HG03469 (cell line): ENCODE measurements around the gene ZNF30.
"Not testable (repeated sequence)": the region's sequence is repeated elsewhere in the genome, so short reads cannot be mapped to it uniquely, and the experiment has no call there.

Experiments used
- ATAC-seq: cut with Tn5 transposase; IDR thresholded peaks from one replicate; pipeline ENCODE4 v1.9.1; 2021; ENCODE audit warnings: mild to moderate bottlenecking, moderate library complexity, moderate number of reproducible peaks; ENCODE audit not compliant: unreplicated experiment

Gene ZNF30

DNA sequence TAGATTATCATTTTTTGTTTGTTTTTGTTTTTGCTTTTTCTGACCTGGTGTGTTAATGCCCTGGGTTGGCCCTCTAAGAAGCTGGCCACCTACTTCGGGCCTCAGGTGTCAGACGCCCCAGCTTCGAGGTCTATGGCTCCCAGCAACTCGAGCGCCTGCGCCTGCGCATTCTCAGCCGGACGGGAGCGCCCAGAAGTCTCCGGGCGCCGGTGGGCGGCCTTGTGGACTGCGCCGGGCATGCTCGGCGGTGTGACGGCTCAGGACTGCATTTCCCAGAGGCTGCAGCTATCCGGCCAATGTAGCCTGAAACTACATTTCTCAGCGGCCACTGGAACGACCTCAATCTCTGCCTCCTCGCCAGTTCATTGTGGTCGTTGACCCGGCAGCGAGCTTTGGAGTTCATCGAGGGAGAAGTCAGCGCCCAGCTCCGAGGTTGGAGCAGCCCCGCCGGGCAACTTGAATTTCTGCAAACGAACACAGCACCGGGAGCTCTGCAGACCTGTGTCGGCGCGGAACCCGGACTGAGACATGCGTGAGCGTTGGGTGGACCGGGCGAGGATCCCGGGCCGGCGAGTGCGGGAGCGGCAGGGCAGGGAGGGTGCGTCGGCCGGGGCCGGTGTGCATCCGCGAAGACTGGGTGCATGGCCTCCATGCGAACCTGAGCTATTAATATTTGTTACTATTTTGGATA is at the start of gene ZNF30:
TSS of gene ZNF30 (plus strand) at position 219 of the 691 bp plus-strand sequence. CDS start 3,045 bp downstream, outside the sequence.
- ATAC-seq, result no peak

- ATAC-seq, result no peak
These were observed 47.1 kb upstream of the ZNF30 start for GRCh38 chr19:34879563-34879962.

DNA sequence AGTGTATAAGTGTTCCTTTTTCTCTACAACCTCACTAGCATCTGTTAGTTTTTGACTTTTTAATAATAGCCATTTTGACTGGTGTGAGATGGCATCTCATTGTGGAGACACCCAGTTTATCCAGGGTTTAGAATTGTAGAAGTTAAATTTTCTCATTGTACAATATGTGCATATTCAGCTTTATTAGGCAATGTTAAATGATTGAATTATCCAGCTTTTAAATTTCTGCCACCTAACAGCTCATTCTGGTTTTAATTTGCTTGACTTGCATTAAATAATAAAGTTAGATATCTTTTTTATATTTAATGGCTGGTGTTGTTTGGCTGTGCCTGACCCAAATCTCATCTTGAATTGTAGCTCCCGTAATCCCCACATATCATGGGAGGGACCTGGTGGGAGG is 46.7 kb upstream of the ZNF30 start:
- ATAC-seq, result no peak

- no peak for ATAC-seq
These were observed 44.7 kb upstream of the ZNF30 start for GRCh38 chr19:34881982-34882381.

DNA sequence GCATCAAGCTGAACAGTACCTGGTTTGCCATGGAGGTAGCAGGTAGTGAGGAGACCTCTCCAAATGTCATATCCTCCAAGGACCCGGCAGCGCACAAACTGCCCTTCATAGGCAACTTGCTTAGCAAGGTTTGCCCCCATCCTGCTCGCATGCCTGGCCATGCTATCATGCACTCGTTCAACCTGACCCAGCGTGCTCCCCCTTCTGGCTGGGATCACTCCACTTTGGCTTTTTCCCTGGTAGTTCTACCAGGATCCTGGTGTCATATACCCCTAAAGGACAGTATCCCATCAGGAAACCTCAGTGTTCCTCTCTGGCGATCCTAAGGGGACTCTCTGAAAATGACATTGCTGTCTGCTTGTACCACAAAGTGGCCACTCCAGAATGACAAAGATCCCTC is 38.6 kb upstream of the ZNF30 start:
- no peak for ATAC-seq

GRCh38 chr19:34900245-34900644 is 26.5 kb upstream of the ZNF30 start:
- ATAC-seq, result no peak

- no peak for ATAC-seq
These were observed 21.8 kb upstream of the ZNF30 start for GRCh38 chr19:34904664-34905527.

DNA sequence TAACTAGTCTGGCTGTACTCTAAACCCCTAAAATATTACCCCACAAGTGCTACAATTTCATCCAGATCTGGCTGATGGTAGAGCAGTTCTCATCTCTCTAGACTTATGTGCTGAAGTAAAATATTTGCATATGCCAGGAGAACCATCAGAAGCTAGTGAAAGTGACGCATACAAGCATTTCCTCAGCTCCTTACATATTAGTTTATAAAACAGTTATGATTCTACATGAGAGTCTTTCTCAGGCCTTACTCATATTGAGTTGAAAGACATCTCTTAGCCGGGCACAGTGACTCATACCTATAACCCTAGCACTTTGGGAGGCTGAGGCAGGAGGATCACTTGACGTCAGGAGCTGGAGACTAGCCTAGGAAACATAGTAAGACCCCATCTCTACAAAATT is 15.9 kb upstream of the ZNF30 start:
- no peak for ATAC-seq

- ATAC-seq, result not testable (repeated sequence)
These were observed 9.6 kb upstream of the ZNF30 start for GRCh38 chr19:34917144-34917543.

DNA sequence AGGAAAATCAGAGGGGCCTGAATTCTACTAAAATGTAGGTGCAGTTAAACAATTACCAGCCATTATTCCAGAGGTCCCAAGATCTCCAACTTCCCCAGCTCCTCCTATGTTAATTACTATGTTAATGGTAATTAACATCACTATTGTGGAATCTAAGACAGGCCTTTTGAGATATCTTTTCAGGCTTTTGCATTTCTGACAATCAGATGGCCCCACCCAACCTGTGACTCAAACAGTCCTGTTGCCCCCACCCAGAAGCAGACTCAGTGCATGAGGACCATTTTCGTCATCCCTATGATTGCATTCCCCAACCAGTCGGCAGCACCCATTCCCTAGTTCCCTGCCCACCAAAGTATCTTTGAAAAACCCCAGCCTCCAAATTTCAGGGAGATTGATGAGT is 8.5 kb upstream of the ZNF30 start:
- no peak for ATAC-seq

- not testable (repeated sequence) for ATAC-seq
These were observed 6.5 kb upstream of the ZNF30 start for GRCh38 chr19:34920090-34920786.

GRCh38 chr19:34925278-34925855 is 1.3 kb upstream of the ZNF30 start:
- no peak for ATAC-seq

- no peak for ATAC-seq
These were observed 380 bp upstream of the ZNF30 start for GRCh38 chr19:34926361-34926684.

- no peak for ATAC-seq
These were observed 5.8 kb downstream of the ZNF30 start for GRCh38 chr19:34932494-34932893.

GRCh38 chr19:34936184-34936583 is 9.5 kb downstream of the ZNF30 start:
- no peak for ATAC-seq

DNA sequence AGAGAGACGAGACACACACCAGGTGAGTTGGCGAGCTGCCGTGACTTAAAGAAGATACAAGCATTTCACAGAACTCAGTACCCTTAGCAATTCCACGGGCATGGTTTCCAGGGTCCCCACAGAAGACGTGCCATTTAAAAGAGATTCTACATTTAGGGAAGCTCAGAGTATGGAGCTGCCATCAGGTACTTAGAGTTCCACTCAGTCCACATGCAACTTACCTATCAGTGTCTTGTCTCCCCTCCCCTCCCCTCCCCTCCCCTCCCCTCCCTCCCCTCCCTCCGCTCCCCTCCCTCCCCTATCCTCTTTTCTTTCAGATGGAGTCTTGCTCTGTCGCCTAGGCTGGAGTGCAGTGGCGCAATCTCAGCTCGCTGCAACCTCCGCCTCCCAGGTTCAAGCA is 12.2 kb downstream of the ZNF30 start:
- no peak for ATAC-seq

DNA sequence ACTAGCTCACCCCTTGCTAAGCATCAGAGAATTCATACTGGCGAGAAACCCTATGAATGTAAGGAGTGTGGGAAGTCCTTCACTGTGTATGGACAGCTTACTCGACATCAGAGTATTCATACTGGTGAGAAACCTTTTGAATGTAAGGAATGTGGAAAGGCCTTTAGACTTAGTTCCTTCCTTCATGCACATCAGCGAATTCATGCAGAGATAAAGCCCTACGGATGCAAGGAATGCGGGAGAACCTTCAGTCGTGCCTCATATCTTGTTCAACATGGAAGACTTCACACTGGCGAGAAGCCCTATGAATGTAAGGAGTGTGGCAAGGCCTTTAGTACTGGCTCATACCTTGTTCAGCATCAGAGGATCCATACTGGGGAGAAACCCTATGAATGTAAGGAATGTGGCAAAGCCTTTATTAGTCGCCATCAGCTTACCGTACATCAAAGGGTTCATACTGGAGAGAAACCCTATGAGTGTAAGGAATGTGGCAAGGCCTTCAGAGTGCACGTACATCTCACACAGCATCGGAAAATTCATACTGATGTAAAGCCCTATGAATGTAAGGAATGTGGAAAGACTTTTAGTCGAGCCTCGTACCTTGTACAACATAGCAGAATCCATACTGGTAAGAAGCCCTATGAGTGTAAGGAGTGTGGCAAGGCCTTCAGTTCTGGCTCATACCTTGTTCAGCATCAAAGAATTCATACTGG is 17.3 kb downstream of the ZNF30 start:
- ATAC-seq, result no peak

- no peak for ATAC-seq
These were observed 26.4 kb downstream of the ZNF30 start for GRCh38 chr19:34953092-34953491.

- ATAC-seq, result no peak
These were observed 31.4 kb downstream of the ZNF30 start for GRCh38 chr19:34957830-34958751.

GRCh38 chr19:34959021-34959420 is 32.3 kb downstream of the ZNF30 start:
- no peak for ATAC-seq
